Parathyroid adenoma (tissue), 2 donors: ENCODE data around the gene HMCN1.

Experiments
- H2AFZ ChIP-seq: fragments of 300-600 bp; sonication (generic); one replicate; pipeline ENCODE4 v1.7.0; 2017; ENCODE audit warnings: antibody characterized with exemption, mild to moderate bottlenecking
- H3K27ac ChIP-seq: fragments of 300-600 bp; sonication (generic); one replicate; pipeline ENCODE4 v1.7.0; 2017
- H3K27me3 ChIP-seq: fragments of 300-600 bp; sonication (generic); one replicate; pipeline ENCODE4 v1.7.0; 2017; ENCODE audit warnings: low read length; ENCODE audit not compliant: control insufficient read depth, insufficient read depth
- H3K36me3 ChIP-seq: fragments of 300-600 bp; sonication (generic); one replicate; pipeline ENCODE4 v1.7.0; 2017; ENCODE audit warnings: low read length; ENCODE audit not compliant: control insufficient read depth, insufficient read depth
- H3K4me1 ChIP-seq: fragments of 300-600 bp; sonication (generic); one replicate; pipeline ENCODE4 v1.7.0; 2017; ENCODE audit warnings: control low read depth
- H3K4me2 ChIP-seq: fragments of 300-600 bp; sonication (generic); one replicate; pipeline ENCODE4 v1.7.0; 2017; ENCODE audit warnings: low read length
- H3K4me3 ChIP-seq: fragments of 300-600 bp; sonication (generic); one replicate; pipeline ENCODE4 v1.7.0; 2017; ENCODE audit warnings: low read depth, low read length
- H3K79me2 ChIP-seq: fragments of 300-600 bp; sonication (generic); one replicate; pipeline ENCODE4 v1.7.0; 2017; ENCODE audit warnings: control low read depth
- H3K9ac ChIP-seq: fragments of 300-600 bp; sonication (generic); one replicate; pipeline ENCODE4 v1.7.0; 2017; ENCODE audit warnings: mild to moderate bottlenecking
- H3K9me3 ChIP-seq: fragments of 300-600 bp; sonication (generic); one replicate; pipeline ENCODE4 v1.7.0; 2017; ENCODE audit warnings: low read length; ENCODE audit not compliant: control insufficient read depth
- TF ChIP-seq, protein P1 (sequence below): fragments of 300-600 bp; sonication (generic); IDR thresholded peaks from one replicate; pipeline ENCODE4 v1.7.0; 2017; ENCODE audit warnings: antibody characterized with exemption, mild to moderate bottlenecking
- donor health status: primary hyperparathyroidism.

The HMCN1 gene

GRCh38 chr1:186027621-186028020 lies 293.4 kb downstream of the HMCN1 start:
- Histone ChIP-seq H3K4me2 (no peak overlapping the region), H3K9ac (no peak overlapping the region), H3K27ac (no peak overlapping the region), H3K9me3 (no peaks in the 10 kb centered on the region), H3K4me3 (no peak overlapping the region), H3K36me3 (no peaks in the 10 kb centered on the region), H3K79me2 (no peaks in the 10 kb centered on the region), H3K27me3 (no peaks in the 10 kb centered on the region), H3K4me1 (no peaks in the 10 kb centered on the region), H2AFZ (no peak overlapping the region)
- TF ChIP-seq, protein P1, sequence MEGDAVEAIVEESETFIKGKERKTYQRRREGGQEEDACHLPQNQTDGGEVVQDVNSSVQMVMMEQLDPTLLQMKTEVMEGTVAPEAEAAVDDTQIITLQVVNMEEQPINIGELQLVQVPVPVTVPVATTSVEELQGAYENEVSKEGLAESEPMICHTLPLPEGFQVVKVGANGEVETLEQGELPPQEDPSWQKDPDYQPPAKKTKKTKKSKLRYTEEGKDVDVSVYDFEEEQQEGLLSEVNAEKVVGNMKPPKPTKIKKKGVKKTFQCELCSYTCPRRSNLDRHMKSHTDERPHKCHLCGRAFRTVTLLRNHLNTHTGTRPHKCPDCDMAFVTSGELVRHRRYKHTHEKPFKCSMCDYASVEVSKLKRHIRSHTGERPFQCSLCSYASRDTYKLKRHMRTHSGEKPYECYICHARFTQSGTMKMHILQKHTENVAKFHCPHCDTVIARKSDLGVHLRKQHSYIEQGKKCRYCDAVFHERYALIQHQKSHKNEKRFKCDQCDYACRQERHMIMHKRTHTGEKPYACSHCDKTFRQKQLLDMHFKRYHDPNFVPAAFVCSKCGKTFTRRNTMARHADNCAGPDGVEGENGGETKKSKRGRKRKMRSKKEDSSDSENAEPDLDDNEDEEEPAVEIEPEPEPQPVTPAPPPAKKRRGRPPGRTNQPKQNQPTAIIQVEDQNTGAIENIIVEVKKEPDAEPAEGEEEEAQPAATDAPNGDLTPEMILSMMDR: no peak

GRCh38 chr1:186030453-186030852 lies 296.3 kb downstream of the HMCN1 start:
- no peaks in the 10 kb centered on the region for H3K4me1 ChIP-seq
- TF ChIP-seq, protein P1: no peak

GRCh38 chr1:186033847-186034271 lies 299.7 kb downstream of the HMCN1 start:
- H3K9ac ChIP-seq: no peak overlapping the region
- H3K9me3 ChIP-seq: no peaks in the 10 kb centered on the region
- no peaks in the 10 kb centered on the region for H3K27me3 ChIP-seq
- H3K4me1 ChIP-seq: no peaks in the 10 kb centered on the region
- H2AFZ ChIP-seq: no peak overlapping the region
- TF ChIP-seq, protein P1: no peak
- no peak overlapping the region for H3K4me3 ChIP-seq
- H3K27ac ChIP-seq: no peak overlapping the region
- H3K36me3 ChIP-seq: no peaks in the 10 kb centered on the region
- no peak overlapping the region for H3K4me2 ChIP-seq
- no peaks in the 10 kb centered on the region for H3K79me2 ChIP-seq

More at GRCh38 chr1:186030453-186030852, 296.3 kb downstream of the HMCN1 start:
- Histone ChIP-seq H3K27me3 (no peaks in the 10 kb centered on the region), H3K9me3 (no peaks in the 10 kb centered on the region), H3K79me2 (no peaks in the 10 kb centered on the region), H3K27ac (no peak overlapping the region), H3K4me2 (no peak overlapping the region), H3K36me3 (no peaks in the 10 kb centered on the region), H3K9ac (no peak overlapping the region), H3K4me3 (no peak overlapping the region), H2AFZ (no peak overlapping the region)

DNA sequence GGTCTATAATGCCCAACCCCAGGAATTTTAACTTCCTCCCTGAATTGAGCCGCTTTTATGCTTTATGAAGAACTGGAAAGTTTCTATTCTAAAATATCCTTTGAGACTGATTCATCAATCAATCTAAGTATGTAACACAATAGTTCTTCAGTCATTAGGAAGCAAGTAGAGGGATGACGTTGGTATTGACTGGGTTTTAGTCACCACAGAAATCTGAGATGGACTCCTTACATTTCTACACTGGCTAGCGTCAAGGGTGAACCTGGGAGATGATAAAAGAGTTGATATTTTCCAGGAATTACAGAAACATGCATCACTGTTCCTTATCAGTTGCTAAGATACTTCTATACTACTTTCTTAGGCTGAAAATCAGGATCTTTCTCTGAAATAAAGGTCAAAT lies 308.0 kb downstream of the HMCN1 start:
- H3K27me3 ChIP-seq: no peaks in the 10 kb centered on the region
- H2AFZ ChIP-seq: no peak overlapping the region
- H3K9ac ChIP-seq: no peak overlapping the region
- H3K4me1 ChIP-seq: no peaks in the 10 kb centered on the region
- TF ChIP-seq, protein P1: no peak
- H3K36me3 ChIP-seq: no peaks in the 10 kb centered on the region
- no peak overlapping the region for H3K27ac ChIP-seq
- H3K9me3 ChIP-seq: no peaks in the 10 kb centered on the region
- no peaks in the 10 kb centered on the region for H3K79me2 ChIP-seq
- H3K4me3 ChIP-seq: no peak overlapping the region
- H3K4me2 ChIP-seq: no peak overlapping the region

DNA sequence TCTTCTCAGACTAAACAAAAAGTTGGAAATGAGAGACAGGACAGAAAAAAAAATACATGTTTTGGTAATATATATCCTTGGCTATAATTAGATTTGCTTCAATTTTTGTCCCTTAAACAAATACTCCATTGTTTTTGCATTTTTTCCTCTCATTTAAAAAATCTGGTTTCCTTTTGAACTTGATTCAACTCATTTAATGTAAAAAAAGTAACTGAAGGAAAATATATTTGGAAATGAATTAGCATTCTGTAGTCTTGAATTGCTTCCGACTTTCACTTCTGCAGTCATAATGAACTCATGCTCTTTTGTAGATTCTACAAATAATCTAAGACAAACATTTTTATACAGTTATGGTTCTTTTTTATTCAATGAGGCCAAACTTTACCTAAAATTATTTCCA lies 309.1 kb downstream of the HMCN1 start:
- H3K27ac ChIP-seq: no peak overlapping the region
- H3K9me3 ChIP-seq: no peaks in the 10 kb centered on the region
- H3K36me3 ChIP-seq: no peaks in the 10 kb centered on the region
- H2AFZ ChIP-seq: no peak overlapping the region
- H3K4me2 ChIP-seq: no peak overlapping the region
- no peaks in the 10 kb centered on the region for H3K79me2 ChIP-seq
- H3K9ac ChIP-seq: no peak overlapping the region
- TF ChIP-seq, protein P1: no peak
- no peak overlapping the region for H3K4me3 ChIP-seq
- no peaks in the 10 kb centered on the region for H3K27me3 ChIP-seq
- H3K4me1 ChIP-seq: no peaks in the 10 kb centered on the region
